Dedifferentiated amniotic fluid mesenchymal stem cell (primary cell): ENCODE results near the gene TEX53.

ENCODE experiments used
- DNase-seq: peaks from one replicate; pipeline ENCODE4 v3.0.0-alpha.2; 2016; ENCODE audit errors: extremely low spot score

Gene TEX53

GRCh38 chr9:114680259-114681001, 22.8 kb upstream of the TEX53 start:
- no peak for DNase-seq

- DNase-seq: no peak
Observed at GRCh38 chr9:114678795-114679194, 21.2 kb upstream of the TEX53 start.

DNA sequence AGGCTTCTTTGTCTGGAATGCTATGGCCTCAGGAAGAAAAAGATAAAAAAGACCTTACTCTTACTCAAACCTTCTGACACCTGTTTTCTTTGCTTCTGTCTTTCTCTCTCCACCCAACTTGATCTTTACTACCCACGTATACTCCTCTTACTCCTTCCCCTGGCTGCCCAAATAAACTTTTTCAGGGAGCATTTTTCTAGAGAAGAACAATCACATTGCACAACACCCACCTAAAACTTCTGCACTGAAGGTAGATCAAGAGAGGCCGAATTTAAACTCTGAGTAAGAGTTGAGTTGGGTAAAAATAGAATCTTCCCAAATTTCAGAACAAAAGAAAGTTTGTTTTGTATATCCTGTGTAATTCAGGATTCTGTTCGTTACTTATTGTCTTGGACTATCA, 20.5 kb upstream of the TEX53 start:
- no peak for DNase-seq

GRCh38 chr9:114677418-114677817, 19.8 kb upstream of the TEX53 start:
- DNase-seq: peak; percentile 99

DNA sequence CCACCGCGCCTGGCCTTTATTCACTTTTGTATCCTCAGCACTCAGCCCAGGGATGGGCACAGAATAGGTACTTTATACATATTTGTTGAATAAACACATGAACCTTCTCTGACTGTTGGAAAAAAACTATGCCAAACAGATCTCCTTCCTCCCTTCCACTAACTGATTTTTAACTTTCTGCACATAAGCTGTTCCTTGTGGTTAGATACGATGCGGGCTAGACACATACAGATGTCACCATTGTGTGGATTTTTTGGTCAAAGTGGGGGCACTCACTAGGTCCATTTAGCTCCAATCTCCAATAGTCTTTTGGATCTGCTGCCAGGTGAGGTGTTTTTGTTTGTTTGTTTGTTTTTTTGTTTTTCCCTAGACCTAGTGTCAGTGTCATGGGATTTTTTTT, 19.3 kb upstream of the TEX53 start:
- no peak for DNase-seq

GRCh38 chr9:114674798-114675540, 17.4 kb upstream of the TEX53 start:
- no peak for DNase-seq

DNA sequence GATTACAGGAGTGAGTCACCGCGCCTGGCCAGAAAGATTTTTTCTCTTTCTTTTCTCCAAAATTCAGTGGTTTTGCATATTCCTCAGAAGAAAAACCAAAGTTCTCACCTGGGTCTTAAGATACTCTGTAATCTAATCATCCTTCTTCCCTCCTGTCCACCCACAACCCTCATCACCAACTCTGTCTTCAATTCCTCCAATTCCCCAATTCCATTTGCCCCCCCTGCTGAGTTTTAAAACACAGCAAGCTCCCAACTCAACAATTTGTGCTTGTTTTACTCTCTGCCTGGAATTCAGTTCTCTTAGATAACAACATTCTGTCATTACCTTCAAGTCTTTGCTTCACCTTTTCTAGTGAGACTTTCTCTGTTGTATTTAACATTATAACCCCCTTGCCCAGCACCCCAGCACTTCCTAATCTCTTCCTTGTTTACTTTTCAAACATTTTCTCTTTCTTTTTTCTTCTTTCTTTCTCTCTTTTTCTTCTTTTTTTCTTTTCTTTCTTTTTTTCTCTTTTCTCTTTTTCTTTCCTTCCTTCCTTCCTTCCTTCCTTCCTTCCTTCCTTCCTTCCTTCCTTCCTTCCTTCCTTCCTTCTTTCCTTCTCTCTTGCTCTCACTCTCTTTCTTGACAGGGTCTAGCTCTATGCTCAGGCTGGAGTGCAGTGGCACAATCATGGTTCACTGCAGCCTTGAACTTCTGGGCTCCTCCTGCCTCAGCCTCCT, 16.6 kb upstream of the TEX53 start:
- no peak for DNase-seq

GRCh38 chr9:114671605-114672004, 14.0 kb upstream of the TEX53 start:
- DNase-seq: no peak

DNA sequence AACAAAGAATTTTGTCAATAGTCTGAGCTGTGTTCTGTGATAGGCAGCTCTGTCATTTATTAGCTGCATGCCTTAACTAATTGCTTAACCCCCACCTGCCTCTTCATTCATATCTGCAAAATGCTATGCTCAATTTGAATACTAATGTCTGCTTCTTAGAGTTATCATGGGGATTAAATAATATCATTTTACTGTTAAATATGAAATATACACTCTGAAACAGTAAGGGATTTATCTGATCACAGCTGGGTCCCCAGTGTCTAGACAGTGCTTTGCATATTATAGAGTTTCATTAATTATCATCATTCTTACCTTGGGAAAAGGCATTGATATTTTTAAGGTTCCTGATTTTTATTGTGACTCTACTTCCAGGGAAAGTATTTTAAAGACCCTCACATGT, 12.4 kb upstream of the TEX53 start:
- no peak for DNase-seq

GRCh38 chr9:114668146-114668545, 10.5 kb upstream of the TEX53 start:
- no peak for DNase-seq

DNA sequence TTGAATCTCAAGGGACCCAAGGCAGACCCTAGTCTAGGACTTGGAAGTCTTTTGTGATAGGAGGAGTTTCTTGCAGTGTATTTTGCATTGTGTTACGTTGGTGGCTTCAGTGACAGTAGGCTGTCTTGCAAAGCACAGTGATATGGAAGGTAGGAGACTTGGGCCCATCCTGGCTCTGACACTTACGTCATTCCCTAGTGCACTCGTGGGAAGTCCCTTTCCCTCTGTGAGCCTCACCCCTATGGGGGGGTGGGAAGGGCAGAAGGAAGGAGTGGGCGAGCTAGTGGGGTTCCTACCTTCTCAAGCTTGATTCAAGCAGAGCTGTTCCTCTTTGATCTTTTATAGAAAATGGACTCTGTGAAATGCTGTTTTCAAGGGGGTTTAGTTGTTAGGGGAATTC, 9.2 kb upstream of the TEX53 start:
- DNase-seq: no peak

DNA sequence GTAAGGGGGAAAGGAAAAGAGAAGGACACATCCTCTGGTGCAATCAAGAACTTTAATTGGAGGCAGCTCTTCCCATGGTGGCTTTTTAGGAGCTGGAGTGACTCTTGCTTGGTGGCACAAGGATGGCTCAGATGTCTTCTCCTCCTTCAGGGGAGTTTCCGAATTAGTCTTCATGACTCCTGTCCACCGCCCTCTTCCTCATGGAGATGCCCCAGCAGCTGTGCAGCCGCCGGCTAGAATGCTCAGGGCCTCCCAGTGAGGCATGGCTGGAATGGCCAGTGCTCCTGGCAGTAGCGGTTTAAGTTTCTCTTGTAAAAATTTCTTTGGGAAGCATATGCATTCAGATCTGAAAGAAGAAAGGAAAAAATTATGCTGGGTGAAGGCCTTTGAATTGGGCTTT, 8.8 kb upstream of the TEX53 start:
- no peak for DNase-seq

- DNase-seq: no peak
Observed at GRCh38 chr9:114664181-114664580, 6.6 kb upstream of the TEX53 start.

- peak; percentile 25 for DNase-seq
Observed at GRCh38 chr9:114662081-114662989, 4.7 kb upstream of the TEX53 start.

DNA sequence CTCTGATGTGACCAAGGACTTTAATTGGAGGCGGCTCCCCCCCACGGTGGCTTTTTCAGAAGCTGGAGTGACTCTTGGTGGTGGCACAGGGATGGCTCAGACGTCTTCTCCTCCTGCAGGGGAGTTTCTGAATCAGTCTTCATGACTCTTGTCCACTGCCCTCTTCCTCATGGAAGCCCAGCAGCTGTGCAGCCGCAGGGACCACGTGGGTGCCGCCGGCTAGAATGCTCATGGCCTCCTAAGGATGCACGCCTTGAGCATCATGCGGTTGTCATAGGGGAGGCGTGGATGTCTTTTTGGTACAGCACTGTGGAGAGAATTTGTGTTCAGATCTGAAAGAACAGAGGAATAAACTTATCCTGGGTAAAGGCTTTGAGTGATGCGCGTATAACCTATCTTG, 1.3 kb downstream of the TEX53 start:
- no peak for DNase-seq

- no peak for DNase-seq
Observed at GRCh38 chr9:114655689-114656088, 1.9 kb downstream of the TEX53 start.

DNA sequence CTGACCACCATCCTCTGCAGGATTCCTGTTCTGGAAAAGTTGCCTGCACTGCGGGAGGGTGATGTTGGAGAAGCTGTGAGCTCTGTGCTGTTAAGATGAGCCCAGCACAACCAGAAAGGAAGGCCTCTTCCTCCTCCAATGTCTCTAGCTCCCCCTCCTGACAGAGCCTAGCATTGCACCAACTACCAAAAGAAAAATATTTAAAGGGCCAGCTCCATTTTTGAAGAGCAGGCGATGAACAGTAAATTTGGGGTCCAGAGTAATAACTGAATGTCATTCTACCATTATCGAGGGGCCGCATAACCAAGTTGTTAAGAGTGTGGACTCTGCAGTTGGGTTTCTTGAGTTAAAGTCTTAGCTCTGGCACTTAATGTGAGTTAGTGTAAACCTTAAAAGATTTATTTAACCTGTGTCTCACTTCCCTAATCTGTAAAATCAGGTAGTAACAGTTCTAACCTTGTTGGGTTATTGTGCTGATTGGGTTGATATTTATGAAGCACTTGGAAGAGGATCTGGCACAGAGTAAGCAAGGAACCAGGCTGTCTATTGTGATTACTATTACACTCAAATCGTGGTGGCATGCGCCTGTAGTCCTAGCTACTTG, 3.9 kb downstream of the TEX53 start:
- DNase-seq: peak; percentile 74

DNA sequence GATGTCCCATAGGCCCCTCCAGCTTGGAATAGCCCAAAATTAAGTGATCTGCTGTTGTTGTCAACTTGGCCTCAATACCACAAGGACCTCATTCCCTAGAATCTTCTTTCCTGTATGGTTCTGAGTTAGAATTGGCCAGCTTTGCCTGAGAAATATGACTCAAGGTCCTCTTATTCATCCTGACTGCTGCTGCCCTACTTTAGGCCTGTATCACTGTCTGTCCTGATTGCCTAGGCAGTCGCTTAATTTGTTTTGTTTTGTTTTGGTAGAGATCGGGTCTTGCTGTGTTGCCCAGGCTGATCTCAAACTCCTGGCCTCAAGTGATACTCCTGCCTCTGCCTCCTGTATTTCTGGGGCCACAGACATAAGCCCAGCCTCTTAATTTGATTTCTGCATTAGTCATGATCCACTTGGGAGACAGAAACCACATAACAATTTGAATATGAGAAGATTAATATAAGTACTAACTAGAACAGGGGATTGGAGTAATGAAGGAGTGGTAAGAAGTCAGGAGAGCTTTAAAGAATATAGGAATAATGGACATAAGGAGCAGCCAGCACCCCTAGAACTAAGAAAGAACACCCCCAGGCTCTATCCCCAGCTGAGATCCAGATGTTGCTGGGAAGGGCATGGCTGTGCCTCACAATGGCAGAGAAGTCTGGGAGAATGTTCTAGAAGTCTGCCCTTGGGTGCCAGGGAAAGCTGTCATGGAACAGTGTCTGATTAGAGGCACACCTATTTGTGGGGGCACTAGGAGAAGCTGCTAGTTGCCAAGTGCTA, 4.6 kb downstream of the TEX53 start:
- DNase-seq: peak; percentile 19

DNA sequence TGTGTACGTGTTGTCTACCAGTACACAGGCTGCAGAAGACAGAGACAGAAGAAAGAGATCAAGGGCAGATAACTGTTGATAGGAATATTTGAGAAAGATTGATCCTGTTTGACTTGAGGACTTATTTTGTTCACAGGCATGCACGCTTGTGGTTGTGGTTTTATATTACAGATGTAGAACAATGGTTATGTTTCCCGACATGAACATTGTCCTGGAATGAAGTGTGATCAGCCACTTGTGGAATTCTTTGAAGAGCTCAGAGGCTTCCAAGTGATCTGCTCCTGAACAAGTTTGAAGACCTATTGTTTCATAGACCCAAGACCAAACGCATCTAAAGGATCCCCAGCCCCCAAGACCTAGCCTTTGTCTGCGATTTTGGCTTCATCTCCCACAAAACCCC, 13.7 kb downstream of the TEX53 start:
- DNase-seq: no peak

GRCh38 chr9:114643001-114643400, 14.6 kb downstream of the TEX53 start:
- no peak for DNase-seq

- no peak for DNase-seq
Observed at GRCh38 chr9:114641967-114642366, 15.6 kb downstream of the TEX53 start.
